Adipocyte (in vitro differentiated cells): Measurements from ENCODE around the gene FCRLB.

Experiments
- DNase-seq: peaks from one replicate; pipeline ENCODE4 v3.0.0-alpha.2; 2015; ENCODE audit warnings: low read depth
- H3K27me3 ChIP-seq: replicated peaks from 2 replicates; pipeline ENCODE4 v1.7.0; 2013; ENCODE audit warnings: mild to moderate bottlenecking, low read length, moderate library complexity; ENCODE audit not compliant: control insufficient read depth, insufficient read depth
- H3K36me3 ChIP-seq: 2 replicates; pipeline ENCODE4 v1.7.0; 2013; ENCODE audit warnings: low read length, mild to moderate bottlenecking, moderate library complexity; ENCODE audit not compliant: control insufficient read depth, insufficient read depth, severe bottlenecking
- H3K4me1 ChIP-seq: 2 replicates; pipeline ENCODE4 v1.7.0; 2013; ENCODE audit warnings: mild to moderate bottlenecking, low read length, moderate library complexity; ENCODE audit not compliant: control insufficient read depth, insufficient read depth
- H3K4me3 ChIP-seq: 2 replicates; pipeline ENCODE4 v1.7.0; 2013; ENCODE audit warnings: mild to moderate bottlenecking, low read length, moderate library complexity
- H3K9ac ChIP-seq: 2 replicates; pipeline ENCODE4 v1.7.0; 2013; ENCODE audit warnings: mild to moderate bottlenecking, low read length, moderate library complexity
- H3K9me3 ChIP-seq: 2 replicates; pipeline ENCODE4 v1.7.0; 2013; ENCODE audit warnings: mild to moderate bottlenecking, low read length, moderate library complexity; ENCODE audit not compliant: control insufficient read depth

Gene FCRLB

DNA sequence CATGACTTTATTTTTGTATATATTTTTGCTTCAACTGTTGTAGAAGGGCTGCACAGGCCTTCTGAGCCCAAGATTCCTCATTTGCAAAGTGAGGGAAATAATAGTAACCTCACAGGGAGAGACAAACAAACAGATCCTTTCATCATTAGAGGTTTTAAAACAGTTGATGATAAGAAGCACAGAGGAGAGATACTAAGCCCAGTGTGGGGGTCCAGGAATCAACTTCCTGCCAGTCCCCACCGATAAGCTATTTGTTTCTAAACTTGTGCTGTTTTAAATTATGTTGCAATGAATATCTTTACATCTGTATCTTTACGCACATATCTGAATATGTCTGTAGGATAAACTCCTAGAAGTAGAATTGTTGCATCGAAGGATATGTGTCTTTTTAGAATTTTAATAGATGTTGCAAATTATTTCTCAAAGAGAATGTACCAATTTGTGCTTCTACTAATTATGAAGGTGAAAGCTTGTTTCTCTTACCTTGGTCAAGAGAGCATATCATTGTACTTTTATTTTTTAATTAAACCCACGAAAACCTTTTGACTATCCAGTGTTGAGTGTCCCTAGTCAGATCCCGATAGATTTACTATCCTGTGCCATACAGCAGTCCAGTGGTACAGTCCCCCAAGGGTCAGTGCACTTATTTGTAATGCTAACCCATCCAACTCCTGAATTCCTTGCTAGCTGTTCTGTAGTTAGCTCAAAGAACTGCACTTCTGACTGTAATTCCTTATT, 10.8 kb downstream of the FCRLB start:
- Histone ChIP-seq H3K4me3 (no peak overlapping the region), H3K27me3 (no peaks in the 10 kb centered on the region), H3K9me3 (no peaks in the 10 kb centered on the region), H3K36me3 (no peaks in the 10 kb centered on the region), H3K4me1 (peaks cover 30% of the 10 kb centered on the region), H3K9ac (no peak overlapping the region)
- DNase-seq, result no peak

- H3K4me1 ChIP-seq, result peaks cover 29% of the 10 kb centered on the region
- no peak overlapping the region for H3K4me3 ChIP-seq
- no peaks in the 10 kb centered on the region for H3K9me3 ChIP-seq
- no peak overlapping the region for H3K9ac ChIP-seq
- peak; percentile 82 for DNase-seq
- no peaks in the 10 kb centered on the region for H3K27me3 ChIP-seq
- no peaks in the 10 kb centered on the region for H3K36me3 ChIP-seq
Observed at GRCh38 chr1:161733526-161733925, 12.2 kb downstream of the FCRLB start.

DNA sequence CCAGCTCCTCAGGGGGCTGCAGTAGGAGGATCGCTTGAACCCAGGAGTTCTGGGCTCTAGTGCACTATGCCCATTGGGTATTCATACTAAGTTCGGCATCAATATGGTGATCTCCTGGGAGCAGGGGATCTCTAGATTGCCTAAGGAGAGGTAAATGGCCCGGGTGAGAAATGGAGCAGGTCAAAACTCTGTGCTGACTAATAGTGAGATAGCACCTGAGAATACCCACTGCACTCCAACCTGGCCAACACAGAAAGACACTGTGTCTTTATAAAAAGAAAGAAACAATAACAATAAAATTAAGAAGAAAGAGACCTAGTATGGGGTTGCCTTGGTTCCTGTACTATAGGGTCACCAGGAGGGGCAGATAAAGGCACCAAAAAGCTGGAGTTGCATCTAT, 14.5 kb downstream of the FCRLB start:
- peaks cover 29% of the 10 kb centered on the region for H3K4me1 ChIP-seq
- H3K9ac ChIP-seq, result no peak overlapping the region
- H3K36me3 ChIP-seq, result no peaks in the 10 kb centered on the region
- no peaks in the 10 kb centered on the region for H3K27me3 ChIP-seq
- no peak for DNase-seq
- H3K9me3 ChIP-seq, result no peaks in the 10 kb centered on the region
- no peak overlapping the region for H3K4me3 ChIP-seq

DNA sequence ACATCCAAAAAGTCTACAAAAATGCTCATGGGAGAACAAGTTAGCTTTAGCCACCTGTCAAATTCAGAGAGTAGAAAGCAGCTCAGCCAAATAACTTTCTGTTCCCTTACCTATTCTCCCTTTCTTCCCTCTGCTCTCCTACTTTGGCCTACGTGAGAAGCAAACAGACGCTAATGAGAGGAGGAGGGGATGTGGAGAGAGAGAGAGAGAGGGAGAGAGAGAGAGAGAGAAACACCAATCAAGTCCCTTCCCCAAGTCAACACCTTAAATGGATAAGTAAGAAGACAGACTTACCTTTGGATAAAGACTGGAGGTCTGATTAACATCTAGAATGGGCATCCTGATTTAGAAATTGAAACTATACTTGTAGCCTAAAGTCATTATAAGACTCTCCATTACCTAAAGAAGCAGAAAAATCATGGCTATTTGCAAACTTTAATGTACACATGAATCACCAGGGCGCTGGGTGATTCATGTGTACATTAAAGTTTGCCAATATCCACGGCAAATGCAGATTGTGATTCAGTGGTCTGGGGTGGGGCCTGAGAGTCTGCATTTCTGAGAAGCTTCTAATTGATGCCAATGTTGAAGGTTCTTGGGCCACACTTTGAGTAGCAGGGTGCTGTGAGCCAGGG, 15.1 kb downstream of the FCRLB start:
- no peaks in the 10 kb centered on the region for H3K27me3 ChIP-seq
- no peaks in the 10 kb centered on the region for H3K36me3 ChIP-seq
- no peak overlapping the region for H3K4me3 ChIP-seq
- no peaks in the 10 kb centered on the region for H3K9me3 ChIP-seq
- peak; percentile 21 for DNase-seq
- no peak overlapping the region for H3K9ac ChIP-seq
- peaks cover 29% of the 10 kb centered on the region for H3K4me1 ChIP-seq

DNA sequence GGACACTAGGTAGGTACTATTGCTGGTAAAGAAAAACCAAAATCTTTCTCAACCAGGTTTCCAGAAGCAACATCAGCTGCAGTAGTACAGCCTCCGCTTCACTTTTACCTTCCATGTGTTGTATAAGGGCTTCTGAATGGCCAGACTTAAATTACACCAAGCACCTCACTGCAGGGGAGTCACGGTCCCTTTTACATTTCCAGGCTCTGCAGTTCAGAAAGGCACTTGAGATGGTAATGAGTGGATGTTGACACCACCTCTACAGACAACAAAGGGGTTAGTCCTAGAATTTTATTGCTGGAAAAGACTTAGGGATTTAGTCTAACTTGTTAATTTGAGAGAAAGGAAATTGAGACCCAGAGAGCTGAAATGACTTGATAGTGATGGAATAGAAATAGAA, 16.3 kb downstream of the FCRLB start:
- Histone ChIP-seq H3K27me3 (no peaks in the 10 kb centered on the region), H3K4me3 (no peak overlapping the region), H3K9ac (no peak overlapping the region), H3K4me1 (peaks cover 29% of the 10 kb centered on the region), H3K9me3 (no peaks in the 10 kb centered on the region), H3K36me3 (no peaks in the 10 kb centered on the region)
- DNase-seq, result no peak

- H3K4me3 ChIP-seq, result no peak overlapping the region
- peak; percentile 64 for DNase-seq
- H3K36me3 ChIP-seq, result no peaks in the 10 kb centered on the region
- peak overlapping the region; percentile 8 for H3K9ac ChIP-seq
- H3K27me3 ChIP-seq, result no peaks in the 10 kb centered on the region
- peaks cover 28% of the 10 kb centered on the region for H3K4me1 ChIP-seq
- H3K9me3 ChIP-seq, result no peaks in the 10 kb centered on the region
Observed at GRCh38 chr1:161738627-161739287, 17.4 kb downstream of the FCRLB start.

- Histone ChIP-seq H3K4me3 (no peak overlapping the region), H3K4me1 (peaks cover 27% of the 10 kb centered on the region), H3K9ac (no peak overlapping the region), H3K27me3 (no peaks in the 10 kb centered on the region), H3K9me3 (no peaks in the 10 kb centered on the region), H3K36me3 (no peaks in the 10 kb centered on the region)
- DNase-seq, result no peak
Observed at GRCh38 chr1:161739865-161740566, 18.7 kb downstream of the FCRLB start.

DNA sequence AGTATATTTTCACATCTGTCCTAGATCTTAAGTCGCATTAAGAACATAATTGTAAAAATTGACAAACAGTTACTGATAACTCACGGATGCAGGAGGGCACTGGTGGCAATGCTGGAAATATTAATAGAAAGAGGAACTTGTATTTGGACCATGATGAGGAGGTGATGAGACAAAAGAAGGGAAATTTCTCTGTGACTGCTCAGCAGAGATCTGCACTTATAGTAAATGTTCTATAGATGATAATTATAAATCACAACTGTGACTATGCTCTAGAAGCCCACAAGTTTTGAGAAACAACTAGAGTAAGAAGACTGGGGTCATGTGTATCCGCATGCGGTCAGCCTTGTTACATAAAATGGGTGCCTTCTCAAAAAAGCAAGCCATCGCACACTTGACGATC, 19.6 kb downstream of the FCRLB start:
- Histone ChIP-seq H3K4me1 (peaks cover 27% of the 10 kb centered on the region), H3K27me3 (no peaks in the 10 kb centered on the region)
- DNase-seq, result no peak

GRCh38 chr1:161743231-161743630, 21.9 kb downstream of the FCRLB start:
- no peaks in the 10 kb centered on the region for H3K27me3 ChIP-seq
- no peaks in the 10 kb centered on the region for H3K36me3 ChIP-seq
- no peak for DNase-seq
- H3K4me1 ChIP-seq, result peaks cover 14% of the 10 kb centered on the region
- no peak overlapping the region for H3K9ac ChIP-seq
- H3K9me3 ChIP-seq, result no peaks in the 10 kb centered on the region
- H3K4me3 ChIP-seq, result no peak overlapping the region

More for the DNA sequence above, 19.6 kb downstream of the FCRLB start:
- no peaks in the 10 kb centered on the region for H3K9me3 ChIP-seq
- no peak overlapping the region for H3K4me3 ChIP-seq
- H3K9ac ChIP-seq, result no peak overlapping the region
- no peaks in the 10 kb centered on the region for H3K36me3 ChIP-seq

DNA sequence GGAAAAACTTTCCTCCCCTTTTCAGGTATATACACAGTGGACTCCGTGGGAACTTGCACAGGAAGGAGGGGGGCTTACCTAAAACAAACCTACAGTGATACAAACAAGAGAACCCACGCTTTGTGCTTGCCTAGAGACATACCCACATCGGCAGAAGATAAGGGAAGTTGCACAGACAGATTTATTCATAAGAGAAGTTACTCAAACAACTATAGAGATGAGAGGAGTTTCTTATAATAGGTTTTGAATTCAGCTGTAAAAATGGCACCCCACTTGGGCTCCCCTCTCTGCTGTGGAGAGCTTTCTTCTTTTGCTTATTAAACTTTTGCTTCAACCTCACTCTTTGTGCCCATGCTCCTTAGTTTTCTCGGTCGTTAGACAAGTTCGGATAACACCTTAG, 26.5 kb downstream of the FCRLB start:
- Histone ChIP-seq H3K36me3 (peaks cover 12% of the 10 kb centered on the region), H3K27me3 (no peaks in the 10 kb centered on the region), H3K9ac (no peak overlapping the region), H3K9me3 (no peaks in the 10 kb centered on the region), H3K4me1 (peaks cover 32% of the 10 kb centered on the region), H3K4me3 (no peak overlapping the region)
- no peak for DNase-seq
